ENCODE measurements around the gene ABCB10. TPM values are rescaled to one million over a fixed set of nuclear protein-coding genes. Genes with fewer than 3 reads are reported as not detected.

Gene ABCB10
- total RNA-seq = 14.5 and 16.9 TPM in 2 replicates

DNA sequence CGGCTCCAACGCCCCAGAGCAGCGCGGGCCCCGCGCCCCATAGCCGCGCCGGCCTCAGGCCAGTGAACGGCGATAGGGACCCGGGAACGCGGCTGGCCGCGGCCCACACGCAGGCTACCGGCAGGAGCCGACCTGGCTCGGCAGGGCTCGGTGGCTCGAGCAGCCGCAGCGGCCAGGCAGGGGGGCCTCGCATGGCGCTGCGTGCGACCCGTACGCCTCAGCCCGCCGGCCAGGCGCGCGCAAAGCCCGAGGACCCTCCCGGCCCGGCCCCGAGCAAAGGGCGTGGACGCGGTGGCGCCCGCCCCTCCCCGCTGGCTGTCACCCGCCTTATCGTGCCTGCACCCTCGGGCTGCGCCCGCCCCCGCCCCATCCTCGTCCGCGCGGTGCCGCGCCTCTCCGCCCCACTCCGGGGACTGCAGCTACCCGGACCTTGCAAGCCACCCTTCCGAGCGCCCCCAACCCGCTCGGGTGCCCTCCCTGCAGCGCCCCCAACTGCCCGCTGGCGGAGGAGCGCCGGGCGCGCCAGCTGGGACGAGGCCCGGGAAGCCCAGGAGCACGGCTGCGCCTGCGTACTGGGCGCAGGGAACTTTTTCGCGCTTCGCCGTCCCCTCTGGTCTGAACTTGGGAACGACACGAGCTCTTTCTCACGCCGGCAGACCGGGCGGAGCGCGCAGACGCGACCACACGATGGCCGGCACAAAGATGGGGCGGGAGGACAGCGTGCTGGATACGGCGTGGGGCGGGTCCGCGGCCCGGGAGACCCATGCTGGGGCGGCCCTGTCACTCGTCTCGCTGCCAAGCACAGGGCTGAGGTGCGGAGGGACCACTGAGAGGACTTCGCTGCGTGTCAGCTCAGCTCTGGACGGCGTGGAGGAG, at the start of gene ABCB10:
Gene ABCB10 (minus strand): TSS at position 248 of the 876 bp plus-strand sequence. CDS start 55 bp downstream, at position 193.

DNA sequence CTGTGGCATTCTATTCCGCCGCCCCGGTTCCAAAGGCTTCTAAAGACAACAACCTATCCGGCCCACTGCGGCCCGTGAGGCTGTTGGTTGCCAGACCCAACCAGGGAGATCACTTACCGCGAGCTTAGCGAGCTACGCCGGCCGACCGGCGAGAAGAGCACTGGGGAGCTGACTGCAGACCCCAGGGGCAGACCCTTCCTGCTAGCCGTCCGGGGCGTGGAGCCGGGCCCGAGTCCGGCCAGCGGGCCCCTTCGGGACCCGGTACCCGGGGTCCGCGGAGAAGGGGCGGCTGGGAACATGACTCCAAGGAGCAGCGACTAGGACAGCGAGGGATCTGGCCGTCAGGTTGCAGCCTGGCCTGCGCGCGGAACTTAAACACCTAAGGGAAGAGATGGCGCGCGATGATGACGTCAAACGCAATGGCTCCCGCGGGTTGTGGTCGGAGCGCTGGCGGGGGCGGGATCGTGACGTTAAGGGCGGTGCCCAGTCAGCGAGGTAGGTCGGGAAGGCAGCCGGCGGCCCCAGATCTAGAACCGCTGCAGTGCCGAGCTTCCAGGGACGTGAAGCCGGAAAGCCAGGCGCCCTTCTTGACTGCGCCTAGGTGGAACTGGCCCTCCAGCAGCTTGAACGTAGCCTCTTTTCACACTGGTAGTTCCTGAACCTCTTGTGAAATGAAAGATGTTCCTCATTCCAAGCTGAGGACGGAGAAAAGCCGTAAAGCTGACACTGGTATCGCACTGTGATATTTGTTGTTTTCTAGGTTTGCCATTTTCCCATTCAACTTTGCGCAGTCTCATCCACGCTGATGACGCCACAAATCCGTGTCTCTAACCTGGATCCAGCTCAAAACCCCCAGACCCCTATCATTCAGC, 50.3 kb downstream of the ABCB10 start, which contains the start of gene NUP133:
Gene NUP133 (minus strand): TSS at position 391 of the 872 bp plus-strand sequence. CDS start 92 bp downstream, at position 299.

Other genes starting within 250 kb of the ABCB10 start
- gene CCSAP, start 215.7 kb downstream of the ABCB10 start, total RNA-seq = 3.5 and 6.2 TPM in 2 replicates
- not detected in 2 replicates for gene ACTA1, start 124.6 kb downstream of the ABCB10 start, total RNA-seq
- gene NUP133, start 50.4 kb downstream of the ABCB10 start, total RNA-seq = 24.2 and 27.9 TPM in 2 replicates
- 12.2 and 14.1 TPM in 2 replicates for gene TAF5L, start 67.4 kb upstream of the ABCB10 start, total RNA-seq
- gene URB2, start 67.5 kb upstream of the ABCB10 start, total RNA-seq = 8.1 and 10.4 TPM in 2 replicates

All from airway epithelial cell (primary cell).